Activated CD4-positive, alpha-beta T cell treated with anti-CD3 and anti-CD28 coated beads for 48 hours (primary cell): ENCODE measurements around the gene KCTD5.

Experiments used
- DNase-seq: peaks from one replicate; pipeline ENCODE4 v3.0.0-alpha.2; 2020

Gene KCTD5

DNA sequence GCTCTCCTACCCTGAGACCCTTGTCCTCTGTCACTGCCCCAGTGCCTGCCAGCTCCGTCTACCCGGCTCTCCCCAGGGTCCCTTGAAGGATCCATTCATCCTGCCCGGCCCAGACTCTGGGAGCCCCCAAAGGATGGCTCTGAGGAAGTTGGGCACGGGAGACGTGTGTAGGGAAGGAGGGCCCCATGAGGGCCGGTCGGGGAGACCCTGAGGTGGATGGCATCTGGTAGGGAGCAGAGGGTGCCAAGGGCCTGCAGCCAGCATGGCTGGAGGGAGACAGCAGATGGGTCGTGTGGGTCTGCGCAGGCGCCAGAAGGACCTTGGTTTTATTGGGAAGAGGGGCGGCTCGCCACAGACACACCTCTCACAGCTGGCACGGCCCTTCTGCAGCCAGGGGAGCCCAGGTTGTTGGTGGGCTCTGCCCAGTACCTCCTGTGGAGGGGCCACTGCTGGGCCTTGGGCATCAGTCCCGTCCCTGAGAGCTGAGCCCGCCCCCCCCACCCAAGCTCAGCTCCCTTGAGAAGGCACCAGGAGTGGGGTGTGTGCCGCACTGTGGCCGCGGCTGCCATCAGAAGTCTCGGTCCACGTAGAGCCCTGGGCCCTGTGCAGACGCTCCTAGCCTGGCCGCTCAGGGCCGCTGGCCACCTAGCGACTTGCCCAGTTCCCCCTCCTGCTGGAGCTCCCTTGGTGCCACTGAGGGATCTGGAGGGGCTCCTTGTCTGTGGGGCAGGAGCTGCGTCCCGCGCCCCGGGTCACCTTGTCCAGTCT lies 16.0 kb downstream of the KCTD5 start:
- DNase-seq, result no peak

DNA sequence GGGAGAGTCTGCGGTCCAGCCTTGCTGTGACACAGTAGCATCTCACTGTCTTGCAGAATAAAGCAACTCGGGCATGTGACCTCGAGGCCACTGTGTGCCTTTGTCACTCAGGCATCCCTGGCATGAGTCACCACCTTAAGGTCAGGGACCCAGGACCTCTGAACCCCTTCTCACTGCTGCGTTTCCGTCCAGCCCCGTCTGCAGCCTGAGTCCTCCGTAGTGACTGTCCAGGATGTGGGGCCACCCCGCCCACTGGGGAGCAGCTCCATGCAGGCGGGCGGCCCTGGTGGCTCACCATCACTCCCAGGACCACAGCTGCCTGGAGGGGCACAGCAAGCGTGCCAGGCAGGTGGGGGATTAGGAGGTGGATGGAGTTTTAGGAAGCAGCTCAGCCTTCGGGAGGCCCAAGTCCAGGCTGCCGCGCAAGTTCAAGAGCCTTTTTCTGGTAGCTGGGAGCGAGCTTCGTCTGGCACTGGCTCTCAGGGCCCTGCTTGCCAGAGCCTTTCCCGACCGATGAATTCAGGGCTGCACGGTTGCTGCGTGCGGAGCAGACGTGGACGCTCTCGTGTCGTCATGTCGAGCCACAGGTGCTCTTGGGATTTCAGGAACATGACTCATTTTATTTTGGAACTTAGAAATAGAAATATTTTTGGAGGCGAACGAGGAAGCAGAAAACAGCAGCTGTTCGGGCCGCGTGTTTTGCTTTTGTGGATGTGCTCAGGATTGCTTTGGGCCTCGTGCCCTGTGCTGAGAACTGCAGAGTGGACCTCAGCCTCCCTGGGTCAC lies 16.8 kb downstream of the KCTD5 start:
- DNase-seq, result no peak

DNA sequence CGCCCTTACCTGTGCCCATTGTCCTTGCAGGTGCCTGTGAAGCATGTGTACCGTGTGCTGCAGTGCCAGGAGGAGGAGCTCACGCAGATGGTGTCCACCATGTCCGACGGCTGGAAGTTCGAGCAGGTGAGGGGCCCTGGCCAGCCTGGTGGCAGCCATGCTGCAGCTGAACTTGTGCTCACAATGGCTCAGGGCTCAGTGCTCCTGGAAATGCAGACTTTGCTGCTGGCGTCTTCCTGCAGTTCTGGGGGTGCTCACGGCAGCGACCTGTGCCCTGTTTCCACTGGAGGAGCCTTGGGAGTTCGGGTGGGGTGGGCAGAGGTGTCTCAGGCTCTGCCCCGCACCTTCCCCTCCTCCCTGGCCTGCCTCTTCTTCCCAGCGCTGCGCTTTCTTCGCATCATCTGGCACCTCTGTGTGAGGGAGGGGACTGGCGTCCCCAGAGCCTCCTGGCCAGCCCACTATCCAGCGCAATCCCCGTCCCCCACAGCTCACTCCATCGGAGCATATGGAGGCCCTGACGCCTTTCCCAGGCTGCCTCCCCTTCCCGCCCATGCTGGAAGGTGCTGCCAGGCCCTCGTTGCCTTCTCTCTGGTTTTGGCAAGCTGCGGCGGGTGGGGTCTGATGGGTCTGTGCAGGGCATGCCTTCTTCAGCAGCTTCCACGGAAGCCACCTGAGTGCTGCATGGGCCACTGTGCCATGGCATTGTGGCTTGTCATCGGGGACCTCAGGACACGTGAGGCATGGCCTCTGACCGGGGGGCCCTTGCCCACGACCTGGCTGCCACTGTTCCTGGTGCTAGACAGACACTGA lies 17.7 kb downstream of the KCTD5 start:
- no peak for DNase-seq

DNA sequence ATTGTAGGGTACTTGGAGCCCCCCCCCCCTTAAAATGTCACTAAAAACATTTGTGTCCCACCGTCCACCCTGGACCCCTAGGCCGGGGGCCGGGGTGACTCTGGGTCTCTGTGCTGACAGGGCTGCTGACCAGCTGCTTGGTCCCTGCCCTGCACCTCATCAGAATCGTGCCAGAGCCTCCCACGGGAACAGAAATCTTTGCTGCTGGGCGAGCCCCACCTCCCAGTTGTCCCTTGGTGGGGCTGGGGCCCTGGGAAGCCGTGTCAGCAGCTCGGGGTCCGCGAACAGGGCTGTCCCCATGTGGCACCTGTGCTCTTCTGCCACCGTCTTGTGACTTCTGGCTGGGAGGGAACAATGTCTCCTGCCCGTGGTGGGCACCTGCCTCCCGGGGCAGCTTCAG lies 18.5 kb downstream of the KCTD5 start:
- no peak for DNase-seq

DNA sequence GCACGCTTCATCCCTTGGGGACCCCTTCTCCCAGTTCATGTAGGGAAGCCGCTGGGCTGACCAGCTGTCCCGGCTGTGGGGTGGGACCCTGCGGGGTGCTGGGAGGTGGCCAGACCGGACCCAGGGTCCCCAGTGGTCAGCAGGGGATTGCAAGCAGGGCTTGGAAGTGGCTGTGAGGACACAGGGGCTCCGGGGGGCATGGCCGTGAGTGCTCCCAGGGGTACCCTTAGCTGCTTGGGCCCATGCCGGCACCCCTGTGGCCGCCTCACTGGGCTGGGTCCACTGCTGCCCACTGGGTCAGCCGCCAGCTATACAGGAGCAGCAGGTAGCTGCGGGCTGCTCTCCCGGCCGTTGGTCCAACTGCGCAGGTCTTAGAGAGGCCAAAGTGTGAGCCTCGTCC lies 18.9 kb downstream of the KCTD5 start:
- DNase-seq, result no peak

DNA sequence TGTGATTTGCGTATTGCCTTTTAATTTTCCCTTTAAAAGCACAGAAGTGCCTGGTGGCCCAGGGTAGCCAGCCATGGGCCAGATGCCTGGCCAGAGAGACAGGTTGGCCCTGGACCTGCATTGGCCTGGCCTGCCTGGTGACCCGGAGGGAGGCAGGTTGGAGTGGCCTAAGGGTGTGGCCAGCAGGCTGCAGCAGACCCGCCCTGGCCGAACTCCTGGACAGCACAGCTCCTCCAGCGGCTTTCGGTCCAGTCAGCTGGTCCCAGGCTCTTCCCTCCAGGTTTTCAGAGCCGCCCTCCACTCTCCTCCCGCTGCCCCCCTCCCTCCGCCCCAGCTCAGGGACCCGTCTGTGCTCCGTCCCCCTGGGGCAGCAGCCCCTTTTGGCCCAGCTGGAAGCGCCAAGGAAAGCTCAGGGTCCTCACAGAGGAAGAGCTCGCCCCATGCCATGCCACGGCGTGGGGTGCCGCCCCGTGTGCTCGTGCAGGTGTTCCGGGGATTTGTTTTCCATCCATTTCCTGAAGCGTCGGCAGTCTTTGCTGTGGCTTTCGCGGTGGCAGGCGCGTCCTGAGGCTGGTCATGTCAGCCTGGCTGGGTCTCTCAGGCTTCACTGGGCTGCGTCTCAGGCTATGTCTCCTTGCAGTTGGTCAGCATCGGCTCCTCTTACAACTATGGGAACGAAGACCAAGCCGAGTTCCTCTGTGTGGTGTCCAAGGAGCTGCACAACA lies 19.6 kb downstream of the KCTD5 start:
- no peak for DNase-seq

DNA sequence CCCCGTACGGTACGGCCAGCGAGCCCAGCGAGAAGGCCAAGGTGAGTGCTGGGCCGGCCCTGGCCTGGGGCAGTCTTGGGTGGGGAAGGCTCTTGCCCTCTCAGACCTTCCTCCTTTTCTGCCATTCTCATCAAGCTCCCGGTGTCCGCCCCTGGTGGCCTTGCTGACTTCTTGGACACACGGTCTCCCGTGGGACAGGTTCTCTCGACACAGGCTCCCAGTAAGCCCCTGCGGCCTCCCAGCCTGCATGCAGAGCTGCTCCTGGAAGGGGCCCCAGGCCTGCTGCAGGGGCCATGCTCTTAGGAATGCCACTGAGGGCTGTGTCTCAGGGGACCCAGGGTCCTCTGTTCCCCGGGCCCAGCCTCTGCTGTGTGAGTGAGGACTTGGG lies 20.1 kb downstream of the KCTD5 start:
- DNase-seq, result no peak

DNA sequence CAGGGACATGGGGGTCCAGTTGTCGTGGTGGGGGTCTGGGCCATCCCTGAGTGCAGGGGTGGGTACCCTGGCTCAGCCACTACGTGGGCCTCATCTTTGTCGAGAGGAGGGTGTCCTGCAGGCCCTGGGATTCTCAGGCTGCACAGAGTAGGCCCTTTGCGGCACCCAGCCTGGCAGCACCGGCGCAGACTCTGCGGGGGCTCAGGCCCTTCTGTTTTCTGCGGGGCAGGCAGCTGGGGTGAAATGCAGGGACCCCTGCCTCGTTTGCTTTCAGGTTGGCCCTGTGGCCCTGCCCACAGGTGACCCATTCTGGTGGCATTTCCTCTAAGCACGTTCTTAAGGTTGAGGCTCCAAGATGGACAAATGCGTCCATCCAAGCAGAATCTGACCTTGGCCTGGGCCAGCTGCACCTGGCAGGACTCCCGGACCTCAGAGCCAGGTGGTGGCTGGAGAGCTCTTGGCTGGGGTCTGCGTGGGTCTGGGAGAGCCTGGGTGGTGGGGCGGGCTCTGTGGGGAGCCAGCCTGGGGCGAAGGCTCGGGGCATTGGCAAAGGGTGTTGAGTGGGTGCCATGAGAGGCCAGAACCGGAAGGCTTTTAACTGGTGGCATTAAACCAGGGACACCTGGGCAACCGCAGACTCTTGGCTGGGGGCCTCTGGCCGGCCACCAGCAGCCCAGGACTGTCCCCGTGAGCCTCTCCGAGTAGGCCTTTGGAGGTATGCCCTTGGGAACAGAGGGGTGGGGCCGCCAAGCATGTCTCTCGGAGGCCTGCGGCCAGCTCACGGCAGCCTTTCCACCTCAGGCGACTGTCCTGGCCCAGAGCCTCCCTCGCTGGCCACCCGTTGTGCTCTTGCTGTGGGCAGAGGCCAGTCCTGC lies 20.8 kb downstream of the KCTD5 start:
- no peak for DNase-seq

DNA sequence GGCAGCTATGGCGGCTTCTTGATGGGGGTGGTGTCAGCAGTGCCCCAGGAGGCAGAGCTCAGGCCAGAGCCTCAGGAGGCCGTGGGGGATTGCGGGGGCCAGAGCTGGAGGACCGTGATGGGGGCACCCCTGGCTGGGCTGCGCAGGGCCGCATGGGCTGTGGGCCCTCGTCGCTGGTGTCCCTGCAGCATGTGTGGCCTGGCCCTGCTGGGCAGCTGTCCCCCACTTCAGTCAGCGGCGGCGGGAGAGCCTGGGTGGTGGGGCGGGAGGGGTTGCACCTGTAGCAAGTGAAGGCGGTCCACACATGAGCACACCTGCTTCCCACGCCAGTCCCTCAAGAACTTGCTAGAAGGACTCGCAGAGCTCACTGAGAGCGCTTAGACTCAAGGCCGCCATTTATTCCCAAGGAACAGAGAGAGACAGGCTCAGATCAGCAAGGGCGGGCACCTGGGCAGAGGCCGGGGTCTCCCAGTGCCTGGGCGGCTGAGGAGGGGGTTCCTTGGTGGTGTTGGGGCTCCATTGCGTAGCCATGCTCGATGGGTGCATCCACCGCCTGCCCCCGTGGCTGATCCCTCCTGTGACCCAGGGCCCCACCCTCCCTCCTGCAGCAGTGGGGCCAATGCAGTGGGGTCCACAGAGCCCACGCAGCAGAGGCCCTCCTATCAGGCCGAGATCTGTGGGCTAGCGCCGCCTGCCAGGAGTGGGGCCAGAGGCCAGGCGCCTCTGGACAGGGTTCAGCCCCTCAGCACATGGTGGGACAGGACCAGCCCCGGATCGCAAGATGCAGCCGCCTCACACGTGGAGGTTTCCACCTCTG lies 22.1 kb downstream of the KCTD5 start:
- DNase-seq, result no peak

DNA sequence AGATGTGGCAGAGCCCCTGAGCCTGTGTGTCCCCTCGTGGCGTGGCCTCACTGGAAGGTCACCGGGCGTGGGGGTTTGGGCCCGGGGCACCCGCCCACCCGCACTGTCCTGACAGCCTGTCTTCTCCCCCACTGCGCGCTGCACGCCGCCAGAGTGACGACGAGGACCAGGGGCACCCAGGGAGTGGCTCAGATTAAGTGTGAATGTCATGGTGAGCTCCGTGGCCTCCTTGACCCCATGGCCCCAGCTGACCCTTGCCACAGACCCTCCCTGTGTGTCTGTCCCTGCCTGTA lies 22.6 kb downstream of the KCTD5 start:
- DNase-seq, result no peak

DNA sequence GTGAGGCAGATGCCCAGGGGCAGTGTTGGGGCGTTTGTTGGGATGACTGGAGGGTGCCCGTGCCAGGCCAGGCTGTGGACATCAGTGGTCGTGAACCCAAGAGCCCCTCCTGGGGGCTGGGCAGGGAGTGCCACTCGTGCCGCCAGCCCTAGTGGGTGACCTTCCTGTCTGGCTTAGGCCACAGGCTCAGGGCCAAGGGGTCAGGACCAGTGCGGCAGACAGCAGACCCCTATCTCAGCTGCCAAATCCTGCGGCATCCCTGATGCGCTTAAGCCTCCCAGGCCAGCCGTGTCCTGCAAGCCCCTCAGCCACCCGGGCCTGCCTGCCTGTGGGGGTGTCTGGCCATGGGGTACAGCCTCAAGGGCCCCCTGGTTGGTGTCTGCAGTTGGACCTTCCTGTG lies 23.0 kb downstream of the KCTD5 start:
- no peak for DNase-seq

DNA sequence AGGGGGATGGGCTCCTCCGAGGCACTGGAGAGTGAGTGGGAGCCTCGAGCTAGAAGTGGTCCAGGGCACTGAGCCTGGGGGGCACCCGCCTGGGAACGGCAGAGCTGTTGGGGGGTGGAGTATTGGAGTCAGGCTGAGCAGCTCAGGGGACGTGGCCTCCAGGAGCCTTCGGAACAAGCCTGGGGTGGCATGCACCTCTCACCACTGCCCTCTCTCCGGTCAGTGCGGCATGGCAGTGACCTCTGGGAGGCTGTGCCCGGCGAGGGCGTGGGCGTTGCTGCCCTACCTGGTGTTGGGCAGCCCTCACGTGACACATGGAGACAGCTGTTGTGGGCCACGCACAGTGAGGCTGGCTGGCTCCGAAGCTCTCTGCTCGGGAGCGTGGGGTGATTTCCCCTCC lies 23.8 kb downstream of the KCTD5 start:
- DNase-seq, result no peak

DNA sequence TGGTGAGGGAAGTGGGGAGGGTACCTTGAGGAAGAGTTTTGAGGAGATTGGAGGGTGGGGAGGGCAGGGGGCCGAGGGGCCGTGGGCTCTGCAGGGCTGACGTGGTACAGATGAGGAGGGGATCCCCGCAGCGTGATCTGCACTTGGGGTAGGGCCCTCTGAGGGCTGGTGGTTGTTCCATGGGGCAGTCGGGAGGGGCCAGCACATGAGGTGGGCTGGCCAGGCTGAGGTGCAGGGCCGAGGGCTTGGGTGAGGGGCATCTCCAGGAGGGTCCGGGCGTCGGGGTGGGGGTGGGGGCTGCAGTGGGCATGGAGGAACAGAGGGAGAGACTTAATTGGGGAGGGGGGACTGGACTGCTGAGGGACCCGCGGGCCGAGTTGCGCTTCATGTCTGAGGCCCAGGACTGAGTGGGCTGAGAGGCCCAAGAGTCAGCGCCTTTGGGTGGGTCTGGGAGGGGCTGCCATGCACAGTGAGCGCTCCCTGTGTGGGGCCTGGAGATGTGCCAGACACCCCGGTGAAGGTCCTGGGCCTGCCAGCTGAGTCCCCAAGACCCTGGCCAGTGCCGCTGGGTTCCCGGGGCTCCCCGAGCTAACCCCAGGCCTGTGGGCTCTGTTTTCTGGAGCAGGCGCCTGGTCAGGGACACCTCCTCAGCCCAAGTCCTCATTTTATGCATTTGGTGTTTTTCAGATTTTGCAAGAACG lies 24.4 kb downstream of the KCTD5 start:
- DNase-seq, result no peak

DNA sequence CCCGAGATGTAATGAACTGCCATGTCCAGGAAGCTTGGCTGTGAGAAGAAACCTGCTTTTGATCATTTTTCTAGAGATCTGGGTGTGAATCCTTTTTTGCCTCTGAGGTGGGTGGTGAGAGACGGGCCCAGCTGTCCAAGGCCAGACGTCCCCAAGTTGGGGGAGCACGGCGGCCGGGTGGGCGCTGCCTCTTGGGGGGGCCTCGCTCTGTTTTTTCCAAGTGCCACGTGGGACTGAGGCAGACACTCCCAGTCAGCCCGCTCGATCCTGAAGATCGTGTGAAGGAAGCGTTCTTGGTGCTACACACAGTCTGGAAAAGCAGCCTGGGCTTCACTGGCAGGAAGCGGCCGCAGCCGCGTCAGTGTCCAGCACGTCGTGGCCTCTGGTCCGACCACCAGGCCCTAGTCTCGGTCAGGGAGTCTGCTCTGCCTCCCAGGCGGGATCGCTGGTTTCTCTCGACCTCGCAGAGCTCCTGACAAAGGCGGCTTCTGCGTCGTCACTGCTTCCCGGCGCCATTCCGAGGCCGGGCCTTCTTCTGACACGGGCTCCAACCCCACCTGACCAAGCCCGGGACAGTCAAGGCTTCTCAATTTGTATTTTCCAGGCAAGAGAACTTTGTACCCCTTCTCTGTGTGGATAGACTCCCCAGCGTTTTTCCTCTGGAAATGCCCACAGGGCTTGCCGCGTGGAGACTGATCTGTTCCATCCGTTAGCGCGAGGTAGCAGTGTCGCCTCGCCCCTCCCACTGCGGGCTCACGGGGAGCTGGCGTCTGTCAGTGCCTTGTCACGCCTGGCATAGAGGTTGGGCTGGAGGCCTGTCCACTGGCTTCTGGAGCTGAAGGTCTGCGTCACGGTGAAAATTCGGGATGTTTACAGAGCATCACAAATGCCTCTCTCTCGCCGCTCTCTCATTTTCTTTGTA lies 25.3 kb downstream of the KCTD5 start:
- no peak for DNase-seq

DNA sequence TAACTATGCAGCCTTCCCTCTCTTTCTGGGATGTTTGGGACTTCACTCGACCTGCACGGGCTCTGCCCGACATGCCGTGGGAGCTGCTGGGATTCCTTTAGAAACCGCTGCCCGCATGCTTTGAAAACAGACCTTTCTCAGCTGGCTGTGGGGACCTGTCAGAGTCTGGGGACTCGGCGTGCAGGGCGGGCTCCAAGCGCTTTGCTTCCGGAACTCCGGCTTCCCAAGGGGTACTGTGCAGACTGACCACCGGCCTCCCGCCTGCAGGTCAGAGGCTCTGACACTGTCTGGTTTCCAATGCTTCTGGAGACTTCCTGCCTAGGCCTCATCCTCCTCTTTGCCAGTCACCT lies 25.9 kb downstream of the KCTD5 start:
- no peak for DNase-seq

DNA sequence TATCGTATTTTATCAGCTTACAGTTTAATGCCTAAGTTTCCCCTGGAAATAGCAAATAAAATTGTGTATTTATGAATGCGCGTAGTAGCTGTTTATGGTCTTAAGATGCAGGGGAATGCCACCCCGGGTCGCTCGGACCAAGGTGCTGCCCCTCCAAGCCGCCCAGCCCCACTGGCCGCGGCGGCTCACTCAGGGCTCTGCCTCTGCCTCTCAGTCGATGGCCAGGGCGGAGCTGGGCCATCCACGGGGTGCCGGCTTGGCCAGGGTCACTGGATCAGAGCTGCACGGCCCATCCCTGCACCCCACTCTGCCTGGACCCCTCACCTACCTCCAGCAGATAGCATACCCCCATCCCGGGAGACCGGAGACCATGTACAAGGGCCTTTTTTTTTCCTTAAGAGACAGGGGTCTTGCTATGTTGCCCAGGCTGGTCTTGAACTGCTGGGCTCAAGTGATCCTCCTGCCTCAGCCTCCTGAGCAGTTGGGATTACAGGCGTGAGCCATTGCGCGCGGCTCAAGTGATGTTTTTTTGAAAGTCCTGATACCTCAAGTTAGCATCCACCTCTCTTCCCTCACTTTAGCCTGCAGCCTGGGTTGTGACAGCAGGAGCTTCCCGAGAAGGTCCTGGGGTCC lies 26.7 kb downstream of the KCTD5 start:
- no peak for DNase-seq

DNA sequence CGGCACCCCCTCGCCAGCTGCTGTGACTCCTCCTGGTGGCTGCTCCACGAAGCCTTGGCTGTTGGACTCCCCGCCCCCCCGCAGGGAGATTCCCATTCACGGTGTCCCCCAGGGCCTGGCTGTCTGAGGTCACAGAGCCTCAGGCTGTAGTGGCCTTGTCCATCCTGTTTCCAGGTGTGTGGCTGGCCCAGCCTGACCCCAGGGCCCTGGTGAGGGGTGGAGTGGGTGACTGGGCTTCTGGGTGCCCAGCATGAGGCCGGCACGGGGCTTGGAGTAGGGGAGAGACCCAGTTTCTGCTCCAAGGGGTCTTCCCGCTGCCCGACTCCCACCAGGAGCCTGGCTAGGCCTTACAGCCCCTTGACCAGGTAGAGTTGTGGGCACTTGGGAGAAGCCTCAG lies 27.3 kb downstream of the KCTD5 start:
- DNase-seq, result no peak

DNA sequence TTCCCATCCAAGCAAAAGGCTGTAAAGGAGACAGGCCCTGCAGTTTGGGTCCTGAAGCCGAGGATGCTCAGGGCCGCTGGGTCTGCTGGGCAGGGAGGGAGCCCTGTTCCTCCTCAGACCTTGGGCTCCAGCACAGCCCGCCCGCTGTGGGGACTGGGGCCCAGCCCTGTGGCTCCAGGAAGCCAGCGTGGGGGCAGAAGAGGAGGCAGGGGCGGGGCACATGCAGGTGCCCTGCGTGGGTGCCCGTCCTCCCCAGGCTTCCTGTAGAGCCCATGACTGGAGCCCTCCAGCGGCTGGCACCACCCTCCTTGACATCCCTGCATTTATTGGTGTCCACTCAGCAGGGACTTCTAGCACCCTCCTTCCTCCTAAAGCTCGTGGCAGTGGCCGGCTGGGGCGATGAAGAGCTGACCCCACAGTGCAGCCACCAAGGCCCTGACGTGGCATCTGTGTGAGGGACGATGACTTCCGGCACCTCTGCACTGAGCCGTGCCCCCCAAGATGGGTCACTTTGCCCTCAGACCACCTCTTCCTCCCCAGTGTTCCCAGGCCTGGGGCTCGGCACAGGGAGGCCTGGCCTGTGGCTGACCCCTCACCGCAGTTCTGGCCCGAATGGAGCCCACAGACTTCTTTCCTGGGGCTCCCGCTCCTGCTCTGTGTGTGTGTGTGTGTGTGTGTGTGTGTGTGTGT lies 27.8 kb downstream of the KCTD5 start:
- no peak for DNase-seq
